CD4-positive, alpha-beta T cell (primary cell): Measurements from ENCODE around the gene KLF5. TPM values are rescaled to one million over a fixed set of nuclear protein-coding genes. Genes with fewer than 3 reads are reported as not detected.

Source experiments
- ATAC-seq: fragments of 200-7000 bp; cut with Tn5 transposase; one replicate; pipeline ENCODE4 v1.10.0; 2022; ENCODE audit warnings: mild to moderate bottlenecking; ENCODE audit not compliant: poor library complexity
- CTCF ChIA-PET: fragments of 350-600 bp; sonication (Branson Sonifier 250); formaldehyde crosslinking; loops from one replicate; lab custom pipeline; 2021; ENCODE audit warnings: antibody characterized with exemption, inconsistent platforms; lab: Charles Lee
- POLR2A ChIA-PET: fragments of 350-600 bp; sonication (Branson Sonifier 250); formaldehyde crosslinking; loops from one replicate; lab custom pipeline; 2021; ENCODE audit warnings: antibody characterized with exemption, inconsistent platforms; lab: Charles Lee
- DNase-seq, 14 experiments: peaks; one replicate each; pipeline ENCODE4 v3.0.0-alpha.2; 2013 to 2020; ENCODE audit warnings: mixed read lengths in 2 of 14
- H3K27ac ChIP-seq, 2 donors: one replicate each; pipeline versions ENCODE4 v1.5.1 to v1.7.0; 2013; ENCODE audit warnings: low read length in 2 of 2, low read depth in 1 of 2, mild to moderate bottlenecking in 1 of 2
- H3K27me3 ChIP-seq, 2 experiments: 1 replicate in 1 of 2; 2 replicates in 1 of 2; pipeline versions ENCODE4 v1.6.1 to v1.7.0; 2013; ENCODE audit warnings: low read length in 2 of 2, control low read depth in 1 of 2, mild to moderate bottlenecking in 1 of 2, moderate library complexity in 1 of 2; ENCODE audit not compliant: insufficient read depth in 2 of 2, control insufficient read depth in 1 of 2
- H3K36me3 ChIP-seq: one replicate; pipeline ENCODE4 v1.6.1; 2013; ENCODE audit warnings: low read length, control low read depth; ENCODE audit not compliant: insufficient read depth
- H3K4me1 ChIP-seq: one replicate; pipeline ENCODE4 v1.6.1; 2013; ENCODE audit warnings: low read length, control low read depth; ENCODE audit not compliant: insufficient read depth
- H3K4me3 ChIP-seq: one replicate; pipeline ENCODE4 v1.5.1; 2013; ENCODE audit warnings: mild to moderate bottlenecking, low read length, moderate library complexity
- H3K9me3 ChIP-seq, 2 experiments: 1 replicate in 1 of 2; 2 replicates in 1 of 2; pipeline versions ENCODE4 v1.6.1 to v1.7.0; 2013; ENCODE audit warnings: low read length in 2 of 2, mild to moderate bottlenecking in 2 of 2, control low read depth in 1 of 2, moderate library complexity in 1 of 2; ENCODE audit not compliant: control insufficient read depth in 1 of 2, insufficient read depth in 1 of 2
- H3K27ac Mint-ChIP-seq: one replicate; pipeline ENCODE4 v1.8.0; 2020; ENCODE audit warnings: mixed read lengths
- H3K27me3 Mint-ChIP-seq: one replicate; pipeline ENCODE4 v1.8.0; 2021; ENCODE audit warnings: mixed read lengths
- H3K36me3 Mint-ChIP-seq: one replicate; pipeline ENCODE4 v1.8.0; 2021; ENCODE audit warnings: low read depth, mixed read lengths
- H3K4me1 Mint-ChIP-seq: one replicate; pipeline ENCODE4 v1.8.0; 2021; ENCODE audit warnings: low read depth, mixed read lengths
- H3K4me3 Mint-ChIP-seq: one replicate; pipeline ENCODE4 v1.8.0; 2020; ENCODE audit warnings: mild to moderate bottlenecking, mixed read lengths
- H3K9me3 Mint-ChIP-seq: one replicate; pipeline ENCODE4 v1.8.0; 2020; ENCODE audit warnings: mixed read lengths
- intact Hi-C, 2 experiments: fragments of 100-400 bp; cut with DNase I in 1 of 2; cut with micrococcal nuclease in 1 of 2; formaldehyde crosslinking; loops; one replicate each; pipeline versions ENCODE4 v1.15.1 to v1.9.0; 2023 to 2025; cut with DNase I, micrococcal nuclease
- total RNA-seq, 174 experiments: library from RNA in 2 of 174; stranded (reverse) in 2 of 174; gene quantifications; one replicate each; pipeline ENCODE4 v1.2.3 and lab custom pipeline; 2021 to 2026
- TF ChIP-seq, protein P1 (sequence below): fragments of 200-600 bp; IDR thresholded peaks from one replicate; pipeline ENCODE4 v1.8.0; 2022; ENCODE audit warnings: antibody characterized with exemption, mild to moderate bottlenecking

The KLF5 gene
- total RNA-seq, 2 experiments from 2014 or later, result 10.8 to 12.3 TPM

DNA sequence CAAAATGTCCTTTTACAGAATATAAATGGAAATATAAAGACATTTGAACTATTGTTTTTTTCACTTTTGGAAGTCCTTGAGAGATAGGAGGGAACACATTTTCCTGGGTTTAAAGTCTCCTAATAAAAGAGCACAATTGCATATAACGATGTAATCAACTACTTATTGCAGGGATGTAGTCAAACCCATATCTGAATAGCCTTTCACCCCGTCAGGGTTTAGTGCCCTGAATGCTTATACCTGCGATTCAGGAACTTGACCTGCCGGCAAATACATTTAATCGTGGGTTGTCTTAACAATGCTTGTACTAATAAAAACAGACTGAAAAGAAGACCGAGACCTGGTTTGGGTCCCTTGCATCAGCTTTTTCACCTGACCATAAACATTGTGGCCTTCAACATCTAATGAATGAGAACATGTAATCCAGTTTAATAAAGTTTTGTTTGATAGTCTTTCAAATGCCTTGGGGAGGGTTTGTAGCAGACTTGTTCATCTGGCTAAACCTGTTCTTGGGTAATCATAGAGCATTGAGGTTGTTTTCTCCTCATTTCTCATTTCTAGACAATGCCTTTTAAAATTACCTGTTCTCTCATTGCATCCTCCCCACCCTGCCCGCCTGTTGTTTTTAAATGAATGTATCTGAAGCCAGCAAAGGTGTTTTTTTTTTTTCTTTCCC, 7.0 kb downstream of the KLF5 start:
- ChIA-PET POLR2A (no interaction called here), CTCF (no interaction called here)
- no peak for ATAC-seq
- Mint-ChIP-seq H3K27me3 (no peaks in the 10 kb centered on the region), H3K27ac (no peak overlapping the region), H3K4me1 (peaks cover under 1% of the 10 kb centered on the region), H3K36me3 (no peaks in the 10 kb centered on the region), H3K4me3 (no peak overlapping the region), H3K9me3 (no peaks in the 10 kb centered on the region)
- H3K27me3 ChIP-seq, result no peaks in the 10 kb centered on the region
- no peak overlapping the region for H3K4me3 ChIP-seq
- intact Hi-C loops, result no loop called here
- H3K36me3 ChIP-seq, result no peaks in the 10 kb centered on the region
- no peaks in the 10 kb centered on the region for H3K4me1 ChIP-seq
- H3K27ac ChIP-seq, result no peak overlapping the region
- TF ChIP-seq, protein P1, sequence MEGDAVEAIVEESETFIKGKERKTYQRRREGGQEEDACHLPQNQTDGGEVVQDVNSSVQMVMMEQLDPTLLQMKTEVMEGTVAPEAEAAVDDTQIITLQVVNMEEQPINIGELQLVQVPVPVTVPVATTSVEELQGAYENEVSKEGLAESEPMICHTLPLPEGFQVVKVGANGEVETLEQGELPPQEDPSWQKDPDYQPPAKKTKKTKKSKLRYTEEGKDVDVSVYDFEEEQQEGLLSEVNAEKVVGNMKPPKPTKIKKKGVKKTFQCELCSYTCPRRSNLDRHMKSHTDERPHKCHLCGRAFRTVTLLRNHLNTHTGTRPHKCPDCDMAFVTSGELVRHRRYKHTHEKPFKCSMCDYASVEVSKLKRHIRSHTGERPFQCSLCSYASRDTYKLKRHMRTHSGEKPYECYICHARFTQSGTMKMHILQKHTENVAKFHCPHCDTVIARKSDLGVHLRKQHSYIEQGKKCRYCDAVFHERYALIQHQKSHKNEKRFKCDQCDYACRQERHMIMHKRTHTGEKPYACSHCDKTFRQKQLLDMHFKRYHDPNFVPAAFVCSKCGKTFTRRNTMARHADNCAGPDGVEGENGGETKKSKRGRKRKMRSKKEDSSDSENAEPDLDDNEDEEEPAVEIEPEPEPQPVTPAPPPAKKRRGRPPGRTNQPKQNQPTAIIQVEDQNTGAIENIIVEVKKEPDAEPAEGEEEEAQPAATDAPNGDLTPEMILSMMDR, result no peak
- DNase-seq, result no peak
- no peaks in the 10 kb centered on the region for H3K9me3 ChIP-seq

DNA sequence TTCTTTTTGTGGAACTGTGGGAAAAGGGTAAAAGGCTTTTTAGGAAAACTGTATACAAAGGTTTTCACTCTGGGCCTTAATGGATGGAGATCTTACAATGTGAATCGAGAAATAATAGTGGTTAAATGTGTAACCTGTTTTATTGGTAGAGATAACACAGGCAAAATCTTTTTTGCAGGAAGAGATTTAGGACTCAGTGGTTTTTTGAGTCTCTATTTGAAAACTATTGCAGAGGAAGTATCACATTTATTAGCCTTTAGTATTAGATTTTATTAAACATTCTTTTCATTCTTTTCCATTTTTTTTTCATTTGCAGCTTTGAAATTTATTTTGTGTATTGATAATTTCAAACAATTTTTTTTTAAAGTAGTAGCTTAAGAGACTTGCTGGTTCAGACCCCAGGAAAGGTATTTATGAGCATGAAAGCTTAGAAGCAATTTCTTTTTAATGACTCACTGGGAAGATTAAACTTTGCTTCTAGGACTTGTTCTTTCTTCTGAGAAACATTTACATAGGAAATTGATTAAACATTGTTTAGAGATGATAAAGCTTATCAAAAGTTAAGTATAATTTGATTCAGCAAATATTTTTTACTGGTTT, 10.5 kb downstream of the KLF5 start:
- ATAC-seq (no peak), DNase-seq (no peak)
- intact Hi-C loops, result no loop called here
- no peaks in the 10 kb centered on the region for H3K4me1 ChIP-seq
- H3K27me3 ChIP-seq, result no peaks in the 10 kb centered on the region
- POLR2A ChIA-PET, result no interaction called here
- no peak overlapping the region for H3K27ac ChIP-seq
- H3K9me3 ChIP-seq, result no peaks in the 10 kb centered on the region
- CTCF ChIA-PET, result no interaction called here
- no peaks in the 10 kb centered on the region for H3K4me1 Mint-ChIP-seq
- H3K27ac Mint-ChIP-seq, result no peak overlapping the region
- no peak overlapping the region for H3K4me3 ChIP-seq
- TF ChIP-seq, protein P1, result no peak
- H3K27me3 Mint-ChIP-seq, result no peaks in the 10 kb centered on the region
- H3K9me3 Mint-ChIP-seq, result no peaks in the 10 kb centered on the region
- no peak overlapping the region for H3K4me3 Mint-ChIP-seq
- H3K36me3 Mint-ChIP-seq, result no peaks in the 10 kb centered on the region
- H3K36me3 ChIP-seq, result no peaks in the 10 kb centered on the region

DNA sequence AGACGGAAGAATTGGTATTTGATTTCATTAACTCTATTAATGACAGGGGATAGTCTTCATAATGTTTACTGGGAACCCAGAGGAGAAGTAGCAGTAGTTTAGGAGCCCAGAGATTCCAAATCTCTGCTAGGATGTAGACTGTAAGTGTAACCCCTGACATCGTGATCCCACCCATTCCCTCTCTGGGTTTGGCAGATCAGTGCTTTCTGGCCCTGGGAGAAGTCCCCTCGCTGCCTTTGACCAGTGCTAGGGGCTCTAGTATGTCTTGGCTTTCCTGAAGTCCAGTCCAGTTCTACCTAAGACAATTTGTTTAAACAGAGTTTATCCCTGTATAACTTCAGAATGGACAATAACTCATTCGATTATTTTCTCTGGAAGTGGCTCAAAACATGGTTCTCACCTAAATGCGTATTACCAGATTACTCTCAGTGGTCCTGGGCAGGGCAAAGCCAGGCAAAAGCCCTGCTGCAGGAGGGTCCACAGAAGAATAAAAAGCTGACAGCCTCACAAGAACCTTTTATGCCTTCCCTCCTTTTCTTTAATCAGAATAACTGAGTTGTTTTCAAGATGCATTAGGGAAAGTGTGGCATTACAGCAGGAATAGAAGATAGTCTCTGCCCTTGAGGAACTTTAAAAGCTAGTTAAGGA, 11.8 kb downstream of the KLF5 start:
- no peaks in the 10 kb centered on the region for H3K27me3 ChIP-seq
- no peaks in the 10 kb centered on the region for H3K4me1 ChIP-seq
- Mint-ChIP-seq H3K4me3 (no peak overlapping the region), H3K4me1 (no peaks in the 10 kb centered on the region), H3K27me3 (no peaks in the 10 kb centered on the region), H3K9me3 (no peaks in the 10 kb centered on the region), H3K36me3 (no peaks in the 10 kb centered on the region), H3K27ac (no peak overlapping the region)
- H3K27ac ChIP-seq, result no peak overlapping the region
- H3K4me3 ChIP-seq, result no peak overlapping the region
- CTCF ChIA-PET, result no interaction called here
- ATAC-seq (no peak), DNase-seq (no peak)
- no peaks in the 10 kb centered on the region for H3K36me3 ChIP-seq
- H3K9me3 ChIP-seq, result no peaks in the 10 kb centered on the region
- intact Hi-C loops, result no loop called here
- POLR2A ChIA-PET, result interaction anchor here (0.8 kb wide), 1 partner anchor 12 kb away, joined by 3 read pairs; the partner anchor contains the start of gene KLF5
- TF ChIP-seq, protein P1, result no peak
